ENCODE results near the gene WNK3.

DNA sequence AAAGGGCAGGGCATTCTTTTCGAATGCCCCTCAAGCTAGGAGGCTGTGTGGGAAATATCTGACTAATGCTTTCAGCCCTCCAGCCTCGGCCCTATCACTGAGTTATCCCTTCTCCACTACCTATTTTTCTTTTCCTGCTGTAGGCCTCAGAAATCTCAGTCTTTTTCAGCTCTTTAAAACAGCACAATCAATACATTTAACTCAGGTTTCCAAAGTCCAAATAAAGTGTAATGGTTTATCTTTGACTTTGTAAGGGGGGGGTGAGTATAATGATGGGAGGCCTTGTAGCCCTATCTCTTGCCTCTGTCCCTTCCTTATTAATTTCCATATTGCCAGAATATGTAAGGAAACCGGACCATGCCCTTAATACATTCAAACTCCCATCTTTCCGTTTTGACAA lies 1.6 kb upstream of the WNK3 start:
- TF ChIP-seq, protein P1, sequence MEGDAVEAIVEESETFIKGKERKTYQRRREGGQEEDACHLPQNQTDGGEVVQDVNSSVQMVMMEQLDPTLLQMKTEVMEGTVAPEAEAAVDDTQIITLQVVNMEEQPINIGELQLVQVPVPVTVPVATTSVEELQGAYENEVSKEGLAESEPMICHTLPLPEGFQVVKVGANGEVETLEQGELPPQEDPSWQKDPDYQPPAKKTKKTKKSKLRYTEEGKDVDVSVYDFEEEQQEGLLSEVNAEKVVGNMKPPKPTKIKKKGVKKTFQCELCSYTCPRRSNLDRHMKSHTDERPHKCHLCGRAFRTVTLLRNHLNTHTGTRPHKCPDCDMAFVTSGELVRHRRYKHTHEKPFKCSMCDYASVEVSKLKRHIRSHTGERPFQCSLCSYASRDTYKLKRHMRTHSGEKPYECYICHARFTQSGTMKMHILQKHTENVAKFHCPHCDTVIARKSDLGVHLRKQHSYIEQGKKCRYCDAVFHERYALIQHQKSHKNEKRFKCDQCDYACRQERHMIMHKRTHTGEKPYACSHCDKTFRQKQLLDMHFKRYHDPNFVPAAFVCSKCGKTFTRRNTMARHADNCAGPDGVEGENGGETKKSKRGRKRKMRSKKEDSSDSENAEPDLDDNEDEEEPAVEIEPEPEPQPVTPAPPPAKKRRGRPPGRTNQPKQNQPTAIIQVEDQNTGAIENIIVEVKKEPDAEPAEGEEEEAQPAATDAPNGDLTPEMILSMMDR (IDR thresholded peaks at IDR 0.05; ENCODE audit: low read length) = no peak
- TF ChIP-seq EZH2phosphoT487 (IDR thresholded peaks at IDR 0.05; ENCODE audit: low read length) = no peak

Measured in MM.1S (cell line).